GM19328 (cell line): ENCODE measurements around the gene C16orf87.
"Not testable (repeated sequence)": the region's sequence is repeated elsewhere in the genome, so short reads cannot be mapped to it uniquely, and the experiment has no call there.

Experiments used
- ATAC-seq: cut with Tn5 transposase; IDR thresholded peaks from one replicate; pipeline ENCODE4 v1.9.1; 2021; ENCODE audit warnings: mild to moderate bottlenecking, moderate library complexity; ENCODE audit not compliant: unreplicated experiment

Gene C16orf87

DNA sequence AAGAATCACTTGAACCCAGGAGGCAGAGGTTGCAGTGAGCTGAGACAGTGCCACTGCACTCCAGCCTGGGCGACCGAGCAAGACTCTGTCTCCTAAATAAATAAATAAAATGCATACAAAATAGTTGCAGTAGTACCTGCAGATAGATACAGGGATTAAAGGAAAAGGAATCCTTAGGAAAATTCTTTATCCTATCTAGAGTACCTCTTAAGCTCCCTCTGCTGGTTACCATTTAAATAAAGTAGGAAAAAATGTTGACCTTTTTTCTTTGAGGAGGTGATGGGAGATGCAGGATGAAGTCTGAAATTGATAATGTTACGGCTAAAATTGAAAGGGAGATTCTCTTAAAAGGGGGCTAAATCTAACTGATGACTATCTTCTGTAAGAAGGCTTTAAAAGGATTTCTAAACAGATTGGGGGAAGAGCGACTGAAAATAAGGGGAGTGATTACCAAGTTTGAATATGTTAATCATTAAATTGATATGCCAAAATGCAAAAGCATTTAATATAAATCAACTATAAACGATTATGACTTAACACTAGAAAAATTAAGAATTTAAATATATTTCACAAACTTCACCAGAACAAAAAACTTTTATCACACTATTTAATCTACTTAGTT is 29.4 kb downstream of the C16orf87 start:
- ATAC-seq, result no peak

- ATAC-seq, result no peak
These were observed 30.5 kb downstream of the C16orf87 start for GRCh38 chr16:46800494-46800893.

- ATAC-seq, result no peak
These were observed 33.5 kb downstream of the C16orf87 start for GRCh38 chr16:46797501-46797900.

DNA sequence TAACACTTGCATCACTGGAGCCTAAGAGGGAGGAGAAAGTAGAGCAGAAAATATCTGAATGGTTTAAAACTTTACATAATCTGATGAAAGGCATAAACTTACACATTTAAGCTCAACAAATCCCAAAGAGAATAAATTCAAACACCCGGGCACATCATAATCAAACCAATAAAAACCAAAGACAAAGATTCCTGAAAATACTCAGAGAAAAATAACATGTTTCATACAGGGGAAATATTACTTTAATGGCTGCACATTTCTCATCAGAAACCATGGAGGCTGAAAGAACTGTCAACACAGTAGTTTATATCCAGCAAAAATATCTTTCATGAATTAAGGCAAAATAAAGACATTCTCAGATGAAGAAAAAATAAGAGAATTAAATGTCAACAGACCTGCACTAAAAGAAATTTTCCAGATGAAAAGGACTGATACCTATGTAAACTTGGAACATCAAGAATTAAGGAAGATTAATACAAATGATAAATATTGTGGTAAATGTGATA is 34.2 kb downstream of the C16orf87 start:
- ATAC-seq, result no peak

GRCh38 chr16:46793841-46794240 is 37.1 kb downstream of the C16orf87 start:
- ATAC-seq, result no peak

DNA sequence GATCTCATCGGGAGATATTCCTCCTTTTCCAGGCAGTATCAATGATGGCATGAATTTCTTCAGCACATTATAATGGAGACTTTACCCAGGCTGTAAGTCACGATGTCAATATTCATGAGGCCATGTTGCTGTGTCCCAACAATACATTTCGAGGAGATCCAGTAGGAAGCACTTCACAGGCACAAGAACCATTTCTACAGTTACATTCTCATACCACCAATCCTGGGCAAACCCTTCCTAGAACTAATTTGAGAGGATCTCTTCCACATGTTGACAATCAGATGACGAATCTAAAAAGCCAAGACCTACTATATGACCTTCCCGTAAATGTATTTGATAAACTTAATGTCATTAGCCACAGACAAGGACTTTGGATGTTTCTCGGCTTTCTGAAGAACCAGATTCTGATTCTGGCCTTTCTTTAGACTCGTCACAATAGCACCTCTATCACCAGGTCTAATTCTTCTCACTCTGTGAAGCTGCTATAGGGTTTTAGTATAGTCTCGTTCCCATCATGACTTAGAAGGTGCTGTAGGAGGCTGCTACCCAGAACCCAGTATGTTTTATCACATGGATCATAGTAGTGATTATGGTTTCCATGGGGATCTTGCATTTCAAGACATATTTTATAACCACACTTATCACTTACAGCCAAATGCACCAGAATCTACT is 40.2 kb downstream of the C16orf87 start:
- ATAC-seq, result no peak

- ATAC-seq, result peak; percentile 80
These were observed 41.2 kb downstream of the C16orf87 start for GRCh38 chr16:46789499-46790414.

DNA sequence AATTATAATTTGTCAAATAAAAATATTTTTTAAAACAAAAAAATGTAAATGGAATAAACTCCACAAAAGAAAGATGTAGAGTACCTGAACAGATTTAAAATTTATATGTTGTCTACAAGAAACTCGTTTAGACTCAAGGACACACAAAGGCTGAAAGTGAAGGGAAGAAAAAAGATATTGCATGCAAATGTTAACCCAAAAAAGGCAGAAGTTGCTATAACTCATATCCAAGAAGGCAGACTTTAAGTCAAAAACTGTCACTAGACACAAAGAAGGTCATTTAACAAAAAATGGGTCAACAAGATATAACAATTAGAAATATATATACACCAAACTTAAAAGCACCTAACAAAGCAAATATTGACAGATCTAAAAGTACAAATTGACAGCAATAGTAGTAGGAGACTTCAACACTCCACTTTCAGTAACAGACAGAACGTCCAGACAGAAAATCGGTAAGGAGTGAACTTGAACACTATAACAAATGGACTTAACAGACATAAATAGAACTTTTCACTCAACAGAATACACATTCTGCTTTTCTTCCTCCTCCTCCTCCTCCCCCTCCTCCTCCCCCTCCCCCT is 42.0 kb downstream of the C16orf87 start:
- no peak for ATAC-seq

GRCh38 chr16:46787909-46788308 is 43.1 kb downstream of the C16orf87 start:
- ATAC-seq, result no peak

DNA sequence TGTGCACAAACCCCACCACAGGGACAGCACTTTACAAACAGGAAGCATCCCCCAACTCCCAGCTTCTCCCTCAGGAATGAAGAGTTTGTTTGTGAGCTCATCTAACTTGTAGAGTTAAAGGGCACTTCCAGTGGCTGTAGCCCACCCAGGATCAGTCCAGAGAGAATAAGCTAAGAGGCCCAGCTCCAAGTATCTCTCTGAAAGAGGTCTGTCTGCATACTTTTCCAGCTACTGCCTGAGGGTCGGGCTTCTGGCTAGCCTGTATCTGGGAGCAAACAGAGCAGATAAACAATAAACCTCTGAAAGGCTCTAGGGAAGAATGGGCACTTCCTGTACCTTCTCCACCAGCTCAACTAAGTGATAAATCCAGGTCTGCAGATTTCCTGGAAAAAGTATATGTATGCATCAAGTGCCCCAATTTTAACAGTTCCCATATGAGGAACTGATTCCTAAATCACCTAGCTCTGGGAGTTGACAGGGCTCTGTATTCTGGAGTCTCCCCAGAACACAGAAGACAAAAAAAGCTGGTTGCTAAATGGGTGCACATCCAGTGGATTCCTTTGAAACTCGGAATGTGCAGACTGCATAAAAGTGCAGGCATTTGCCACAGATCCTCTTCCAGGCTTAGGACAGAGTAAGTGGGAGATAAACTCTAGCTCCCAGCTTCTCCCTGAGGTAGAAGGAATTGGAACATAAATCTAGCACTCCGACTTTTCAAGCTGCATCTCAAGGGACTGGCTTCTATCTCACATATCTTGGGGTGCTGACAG is 45.7 kb downstream of the C16orf87 start:
- no peak for ATAC-seq

DNA sequence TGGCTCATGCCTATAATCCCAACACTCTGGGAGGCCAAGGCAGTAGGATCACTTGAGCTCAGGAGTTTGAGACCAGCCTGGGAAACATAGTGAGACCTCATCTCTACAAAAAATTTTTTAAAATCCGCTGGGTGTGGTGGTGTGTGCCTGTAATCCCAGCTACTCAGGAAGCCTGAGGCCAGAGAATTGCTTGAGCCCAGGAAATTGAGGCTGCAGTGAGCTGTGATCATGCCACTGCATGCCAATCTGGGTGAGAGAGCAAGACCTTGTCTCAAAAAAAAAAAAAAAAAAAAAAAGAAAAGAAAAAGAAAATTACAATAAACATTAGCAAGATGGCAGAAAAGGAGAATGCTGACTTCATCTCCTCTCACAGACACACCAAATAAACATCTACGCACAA is 46.4 kb downstream of the C16orf87 start:
- ATAC-seq, result not testable (repeated sequence)

- no peak for ATAC-seq
These were observed 47.2 kb downstream of the C16orf87 start for GRCh38 chr16:46783800-46784199.

DNA sequence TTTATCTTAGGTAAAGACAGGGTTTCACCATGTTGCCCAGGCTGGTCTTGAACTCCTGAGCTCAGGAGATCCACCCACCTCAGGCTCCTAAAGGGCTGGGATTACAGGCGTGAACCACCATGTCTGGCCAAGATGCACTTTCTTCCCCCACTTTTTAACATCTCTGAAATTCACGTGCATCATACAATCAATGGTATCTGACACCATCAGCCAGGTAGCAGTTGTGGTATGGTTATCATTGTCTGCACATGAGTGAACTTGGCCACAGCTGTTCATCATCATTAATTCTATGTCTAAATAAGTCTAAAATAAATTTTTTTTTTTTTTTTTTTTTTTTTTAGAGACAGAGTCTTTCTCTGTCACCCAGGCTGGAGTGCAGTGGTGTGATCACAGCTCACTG is 48.7 kb downstream of the C16orf87 start:
- ATAC-seq, result no peak

- no peak for ATAC-seq
These were observed 53.2 kb downstream of the C16orf87 start for GRCh38 chr16:46777804-46778203.

DNA sequence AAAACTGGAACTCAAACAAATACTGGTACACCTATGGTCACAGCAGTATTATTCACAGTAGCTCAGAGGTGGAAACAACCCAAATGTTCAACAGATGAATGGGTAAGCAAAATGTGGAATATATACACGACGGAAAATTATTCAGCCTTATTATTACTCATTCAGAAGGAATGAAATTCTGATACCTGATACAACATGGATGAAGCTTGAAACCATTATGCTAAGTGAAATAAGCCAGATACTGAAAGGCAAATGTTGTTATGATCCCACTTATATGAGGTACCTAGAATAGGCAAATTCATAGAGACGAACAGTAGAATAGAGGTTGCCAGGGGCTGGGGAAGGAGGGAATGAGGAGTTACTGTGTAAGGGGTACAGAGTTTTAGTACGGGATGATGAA is 55.8 kb downstream of the C16orf87 start:
- peak; percentile 14 for ATAC-seq

GRCh38 chr16:46774743-46775177 is 56.2 kb downstream of the C16orf87 start:
- peak; percentile 70 for ATAC-seq

- ATAC-seq, result no peak
These were observed 58.5 kb downstream of the C16orf87 start for GRCh38 chr16:46772463-46772862.

DNA sequence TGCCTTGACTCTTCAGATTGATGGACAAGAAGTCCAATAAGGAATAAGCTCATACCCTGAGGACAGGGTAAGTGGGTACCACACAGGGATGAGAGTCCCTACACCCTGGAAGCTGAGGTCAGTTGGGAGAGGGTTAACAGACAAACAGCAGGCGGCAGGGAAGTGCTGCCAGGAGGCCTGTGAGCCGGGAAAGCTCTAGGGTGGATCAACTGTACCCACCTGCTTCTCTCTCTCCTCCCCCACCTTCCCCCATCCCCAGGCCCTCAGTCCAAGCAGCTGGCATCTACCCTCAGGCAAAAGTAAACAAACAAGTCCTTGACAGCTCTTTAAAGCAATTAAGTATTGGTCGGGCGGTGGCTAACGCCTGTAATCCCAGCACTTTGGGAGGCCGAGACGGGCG is 62.2 kb downstream of the C16orf87 start:
- no peak for ATAC-seq

DNA sequence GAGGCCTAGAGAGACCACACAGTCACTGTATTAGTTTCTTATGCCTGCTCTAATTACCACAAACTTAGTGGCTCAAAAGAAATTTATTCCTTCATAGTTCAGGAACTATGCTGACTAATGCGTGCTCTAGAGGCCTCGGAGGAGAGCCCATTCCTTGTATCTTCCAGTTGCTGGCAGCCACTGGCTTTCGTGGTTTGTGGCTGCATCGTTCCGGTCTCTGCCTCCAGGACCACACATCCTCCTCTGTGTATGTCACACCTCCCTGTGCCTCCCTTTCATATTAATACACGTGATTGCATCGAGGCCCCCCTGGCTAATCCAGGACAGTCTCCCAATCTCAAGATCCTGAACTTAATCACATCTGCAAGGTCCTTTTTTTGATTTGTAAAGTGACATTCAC is 65.9 kb downstream of the C16orf87 start:
- no peak for ATAC-seq

GRCh38 chr16:46763147-46763546 is 67.8 kb downstream of the C16orf87 start:
- ATAC-seq, result no peak
